H1 (cell line): ENCODE results near the gene RALA. TPM values are rescaled to one million over a fixed set of nuclear protein-coding genes. Genes with fewer than 3 reads are reported as not detected.

Experiments
- CTCF ChIA-PET: fragments of 300-600 bp; sonication (Branson Sonifier 250); formaldehyde crosslinking; loops from one replicate; lab custom pipeline; 2021; ENCODE audit not compliant: partially characterized antibody; lab: Charles Lee
- POLR2A ChIA-PET: fragments of 300-600 bp; sonication (Branson Sonifier 250); formaldehyde crosslinking; loops from one replicate; lab custom pipeline; 2021; ENCODE audit warnings: inconsistent platforms; ENCODE audit not compliant: partially characterized antibody; lab: Charles Lee
- DNase-seq, 2 experiments: peaks; one replicate each; pipeline versions ENCODE4 v3.0.0 to v3.0.0-alpha.2; 2010 to 2022; ENCODE audit warnings: low spot score in 2 of 2, low read depth in 1 of 2, mixed read lengths in 1 of 2
- FAIRE-seq: peaks from 2 replicates; lab custom pipeline; 2011; peaks lifted over from hg19 to GRCh38; lab: Jason Lieb, UNC
- H2AFZ ChIP-seq: 2 replicates; pipeline ENCODE4 v1.8.1; 2012; ENCODE audit warnings: low read length, inconsistent platforms
- H2AK5ac ChIP-seq: 2 replicates; pipeline ENCODE4 v1.6.1; 2013; ENCODE audit warnings: low read depth, low read length
- H2BK120ac ChIP-seq: replicated peaks from 2 replicates; pipeline ENCODE3; 2013; ENCODE audit warnings: low read depth, low read length, inconsistent platforms
- H2BK12ac ChIP-seq: 2 replicates; pipeline ENCODE4 v1.6.1; 2013; ENCODE audit warnings: low read depth, low read length
- H2BK15ac ChIP-seq: 2 replicates; pipeline ENCODE4 v1.6.1; 2013; ENCODE audit warnings: low read length
- H2BK20ac ChIP-seq: 2 replicates; pipeline ENCODE4 v1.6.1; 2013; ENCODE audit warnings: low read length
- H2BK5ac ChIP-seq: 2 replicates; pipeline ENCODE4 v1.6.1; 2013; ENCODE audit warnings: low read depth, low read length
- H3K14ac ChIP-seq: 2 replicates; pipeline ENCODE4 v1.6.1; 2013; ENCODE audit warnings: inconsistent platforms; ENCODE audit not compliant: insufficient read length
- H3K18ac ChIP-seq: 2 replicates; pipeline ENCODE4 v1.6.1; 2013; ENCODE audit warnings: low read length; ENCODE audit errors: extremely low read depth
- H3K23ac ChIP-seq: 2 replicates; pipeline ENCODE4 v1.6.1; 2013; ENCODE audit warnings: inconsistent platforms; ENCODE audit not compliant: insufficient read length
- H3K23me2 ChIP-seq: 2 replicates; pipeline ENCODE4 v1.6.1; 2013; ENCODE audit warnings: low read depth, low read length
- H3K27ac ChIP-seq: 2 replicates; pipeline ENCODE4 v1.6.1; 2011; ENCODE audit warnings: low read depth, low read length, inconsistent platforms
- H3K27me3 ChIP-seq, 4 experiments: replicated peaks in 1 of 4; 1 replicate in 1 of 4; 2 replicates in 3 of 4; pipeline versions ENCODE4 v1.6.1 to v1.8.1; 2011 to 2013; ENCODE audit warnings: low read length in 3 of 4, mild to moderate bottlenecking in 3 of 4, inconsistent platforms in 2 of 4, mixed read lengths in 2 of 4, moderate library complexity in 1 of 4; ENCODE audit not compliant: control insufficient read depth in 3 of 4, insufficient read depth in 3 of 4; ENCODE audit errors: extremely low read depth in 1 of 4
- H3K36me3 ChIP-seq, 4 experiments: 2 replicates each; pipeline versions ENCODE4 v1.6.1 to v1.8.1; 2011 to 2013; ENCODE audit warnings: mild to moderate bottlenecking in 4 of 4, low read length in 3 of 4, moderate library complexity in 2 of 4, control low read depth in 1 of 4, inconsistent platforms in 1 of 4; ENCODE audit not compliant: insufficient read depth in 4 of 4, control insufficient read depth in 2 of 4
- H3K4ac ChIP-seq: replicated peaks from 2 replicates; pipeline ENCODE3; 2013; ENCODE audit warnings: low read length, low read depth, mixed read lengths, inconsistent platforms; ENCODE audit not compliant: insufficient read length
- H3K4me1 ChIP-seq, 4 experiments: replicated peaks in 1 of 4; 1 replicate in 1 of 4; 2 replicates in 3 of 4; pipeline versions ENCODE4 v1.6.1 to v1.8.1; 2011 to 2013; ENCODE audit warnings: low read length in 3 of 4, inconsistent platforms in 2 of 4, mixed read lengths in 1 of 4; ENCODE audit not compliant: insufficient read depth in 4 of 4, control insufficient read depth in 3 of 4
- H3K4me2 ChIP-seq, 2 experiments: 2 replicates each; pipeline versions ENCODE4 v1.6.1 to v1.8.1; 2011 to 2013; ENCODE audit warnings: low read depth in 2 of 2, low read length in 2 of 2, control low read depth in 1 of 2, inconsistent platforms in 1 of 2, mild to moderate bottlenecking in 1 of 2; ENCODE audit not compliant: insufficient read depth in 1 of 2
- H3K4me3 ChIP-seq, 4 experiments: fragments of 200-600, 300-600 bp in 1 of 4; sonication (generic), shearing (Covaris generic), sonication (Bioruptor Twin) in 1 of 4; 2 replicates each; pipeline versions ENCODE4 v1.5.1 to v1.8.1; 2011 to 2016; ENCODE audit warnings: low read length in 4 of 4, low read depth in 3 of 4, control low read depth in 2 of 4, inconsistent platforms in 2 of 4, mild to moderate bottlenecking in 2 of 4, mixed read lengths in 1 of 4, moderate library complexity in 1 of 4; ENCODE audit not compliant: insufficient read depth in 2 of 4; ENCODE audit errors: extremely low read depth in 1 of 4
- H3K56ac ChIP-seq: replicated peaks from 2 replicates; pipeline ENCODE3; 2013; ENCODE audit warnings: low read depth, mild to moderate bottlenecking, mixed read lengths, low read length, inconsistent platforms; ENCODE audit not compliant: insufficient read length
- H3K79me1 ChIP-seq: 2 replicates; pipeline ENCODE4 v1.6.1; 2013; ENCODE audit warnings: low read depth, low read length, control low read depth
- H3K79me2 ChIP-seq, 2 experiments: 2 replicates each; pipeline versions ENCODE4 v1.6.1 to v1.8.1; 2012 to 2013; ENCODE audit warnings: low read length in 2 of 2, mild to moderate bottlenecking in 2 of 2, inconsistent platforms in 1 of 2; ENCODE audit not compliant: insufficient read depth in 2 of 2, control insufficient read depth in 1 of 2
- H3K9ac ChIP-seq, 4 experiments: replicated peaks in 1 of 4; 1 replicate in 1 of 4; 2 replicates in 3 of 4; pipeline versions ENCODE4 v1.6.1 to v1.8.1; 2011 to 2013; ENCODE audit warnings: low read depth in 3 of 4, low read length in 3 of 4, control low read depth in 2 of 4, mild to moderate bottlenecking in 2 of 4, moderate library complexity in 2 of 4, inconsistent platforms in 1 of 4; ENCODE audit errors: extremely low read depth in 1 of 4
- H3K9me3 ChIP-seq, 2 experiments: 2 replicates each; pipeline versions ENCODE4 v1.6.1 to v1.8.1; 2012 to 2013; ENCODE audit warnings: mild to moderate bottlenecking in 2 of 2, moderate library complexity in 2 of 2, control low read depth in 1 of 2, inconsistent platforms in 1 of 2, low read depth in 1 of 2, low read length in 1 of 2, mixed read lengths in 1 of 2; ENCODE audit not compliant: insufficient read depth in 2 of 2
- H4K20me1 ChIP-seq, 2 experiments: replicated peaks in 1 of 2; 2 replicates each; pipeline versions ENCODE3 to v1.8.1; 2011 to 2013; ENCODE audit warnings: inconsistent platforms in 2 of 2, low read length in 2 of 2, mild to moderate bottlenecking in 1 of 2; ENCODE audit not compliant: insufficient read depth in 2 of 2, control insufficient read depth in 1 of 2
- H4K5ac ChIP-seq: 2 replicates; pipeline ENCODE4 v1.6.1; 2013; ENCODE audit warnings: low read length, low read depth, mixed read lengths, inconsistent platforms; ENCODE audit not compliant: insufficient read length
- H4K8ac ChIP-seq: 2 replicates; pipeline ENCODE4 v1.8.0; 2013; ENCODE audit warnings: mild to moderate bottlenecking, moderate library complexity, low read length, inconsistent platforms; ENCODE audit not compliant: insufficient read depth; ENCODE audit errors: extremely low read depth
- H4K91ac ChIP-seq: replicated peaks from 2 replicates; pipeline ENCODE3; 2013; ENCODE audit warnings: low read length, mixed read lengths, inconsistent platforms; ENCODE audit not compliant: insufficient read length
- EZH2 ChIP-seq: fragments of 200-600 bp; sonication (generic); IDR thresholded peaks from 2 replicates; pipeline ENCODE4 v1.7.1; 2012; ENCODE audit warnings: low read depth, mild to moderate bottlenecking, moderate library complexity, low read length, inconsistent platforms; ENCODE audit not compliant: severe bottlenecking
- JUND ChIP-seq: IDR thresholded peaks from 2 replicates; pipeline ENCODE4 v1.6.1; 2011; ENCODE audit warnings: mild to moderate bottlenecking, improper control_type of control experiment, low read length
- NRF1 ChIP-seq: IDR thresholded peaks from 2 replicates; pipeline ENCODE4 v1.6.1; 2011; ENCODE audit warnings: mild to moderate bottlenecking, low read depth, low read length, improper control_type of control experiment
- POLR2A ChIP-seq, 2 experiments: IDR thresholded peaks; 1 replicate in 1 of 2; 2 replicates in 1 of 2; pipeline ENCODE4 v1.6.1; 2011; ENCODE audit warnings: low read depth in 2 of 2, low read length in 2 of 2, mild to moderate bottlenecking in 2 of 2; ENCODE audit errors: control extremely low read depth in 1 of 2
- RAD21 ChIP-seq, 2 experiments: IDR thresholded peaks in 1 of 2; conservative IDR thresholded peaks in 1 of 2; 2 replicates each; pipeline ENCODE4 v1.6.1; 2011; ENCODE audit warnings: low read depth in 2 of 2, low read length in 2 of 2, improper control_type of control experiment in 1 of 2, inconsistent platforms in 1 of 2, mild to moderate bottlenecking in 1 of 2, moderate library complexity in 1 of 2
- RBBP5 ChIP-seq: IDR thresholded peaks from 2 replicates; pipeline ENCODE4 v1.7.1; 2012; ENCODE audit warnings: low read depth, mild to moderate bottlenecking, inconsistent platforms, low read length, moderate library complexity, borderline replicate concordance
- SAP30 ChIP-seq: fragments of 300-600 bp; sonication (generic); IDR thresholded peaks from 2 replicates; pipeline ENCODE4 v1.7.1; 2012; ENCODE audit warnings: low read length, moderate library complexity, mild to moderate bottlenecking, inconsistent platforms; ENCODE audit not compliant: insufficient read depth, insufficient replicate concordance
- SIN3A ChIP-seq, 2 experiments: IDR thresholded peaks in 1 of 2; conservative IDR thresholded peaks in 1 of 2; 2 replicates each; pipeline ENCODE4 v1.6.1; 2011 to 2012; ENCODE audit warnings: low read length in 2 of 2, improper control_type of control experiment in 1 of 2, low read depth in 1 of 2, mild to moderate bottlenecking in 1 of 2
- SIRT6 ChIP-seq: IDR thresholded peaks from one replicate; pipeline ENCODE4 v1.7.1; 2012; ENCODE audit warnings: low read length, inconsistent platforms
- SIX5 ChIP-seq: IDR thresholded peaks from 2 replicates; pipeline ENCODE4 v1.6.1; 2011; ENCODE audit warnings: mild to moderate bottlenecking, low read depth, low read length
- SP2 ChIP-seq: IDR thresholded peaks from 2 replicates; pipeline ENCODE4 v1.6.1; 2012; ENCODE audit warnings: mild to moderate bottlenecking, low read length, inconsistent platforms
- TCF12 ChIP-seq: IDR thresholded peaks from 2 replicates; pipeline ENCODE4 v1.6.1; 2011; ENCODE audit warnings: low read depth, mild to moderate bottlenecking, low read length
- YY1 ChIP-seq: IDR thresholded peaks from 2 replicates; pipeline ENCODE4 v1.6.1; 2011; ENCODE audit warnings: low read depth, mild to moderate bottlenecking, low read length
- WGBS, 2 experiments: shearing (Covaris generic) in 1 of 2; methylation state at CpG; one replicate each; pipeline versions ENCODE4 v1.1.6 to v1.1.7; 2013 to 2015; ENCODE audit warnings: low lambda C conversion rate in 2 of 2, mixed read lengths in 2 of 2, inconsistent platforms in 1 of 2, low coverage in 1 of 2, missing lambda C conversion rate in 1 of 2; ENCODE audit not compliant: insufficient replicate concordance in 2 of 2, insufficient coverage in 1 of 2, insufficient read length in 1 of 2; ENCODE audit errors: extremely low coverage in 1 of 2, missing lambda C conversion rate in 1 of 2; 5-methylcytosine and 5-hydroxymethylcytosine counted together
- polyA plus RNA-seq, 7 experiments: library from polyadenylated mRNA; depleted of rRNA in 3 of 7; stranded (reverse) in 5 of 7; unstranded in 2 of 7; fragments of >200 nt in 5 of 7; fragments of 200-250 nt in 2 of 7; gene quantifications; 1 replicate in 5 of 7; 2 replicates in 1 of 7; 4 replicates in 1 of 7; pipeline versions ENCODE4 v1.2.1 to v1.2.3, GENCODE V29; 2011 to 2013; ENCODE audit warnings: missing spikeins in 2 of 7, mixed read lengths in 2 of 7
- total RNA-seq: library from RNA; stranded (reverse); fragmentation: NEBNext Ultra II Directional; extraction: Animal tissue kit (Norgen Biotek cat#: 25700); gene quantifications from 2 replicates; pipeline ENCODE4 v1.2.1, GENCODE V29; 2021

RALA gene
- total and polyA plus RNA-seq, 2 of the 8 experiments (the other 6 are each of a cell fraction or from before 2014, with no cell fraction given) = 24.1 to 72.8 TPM

DNA sequence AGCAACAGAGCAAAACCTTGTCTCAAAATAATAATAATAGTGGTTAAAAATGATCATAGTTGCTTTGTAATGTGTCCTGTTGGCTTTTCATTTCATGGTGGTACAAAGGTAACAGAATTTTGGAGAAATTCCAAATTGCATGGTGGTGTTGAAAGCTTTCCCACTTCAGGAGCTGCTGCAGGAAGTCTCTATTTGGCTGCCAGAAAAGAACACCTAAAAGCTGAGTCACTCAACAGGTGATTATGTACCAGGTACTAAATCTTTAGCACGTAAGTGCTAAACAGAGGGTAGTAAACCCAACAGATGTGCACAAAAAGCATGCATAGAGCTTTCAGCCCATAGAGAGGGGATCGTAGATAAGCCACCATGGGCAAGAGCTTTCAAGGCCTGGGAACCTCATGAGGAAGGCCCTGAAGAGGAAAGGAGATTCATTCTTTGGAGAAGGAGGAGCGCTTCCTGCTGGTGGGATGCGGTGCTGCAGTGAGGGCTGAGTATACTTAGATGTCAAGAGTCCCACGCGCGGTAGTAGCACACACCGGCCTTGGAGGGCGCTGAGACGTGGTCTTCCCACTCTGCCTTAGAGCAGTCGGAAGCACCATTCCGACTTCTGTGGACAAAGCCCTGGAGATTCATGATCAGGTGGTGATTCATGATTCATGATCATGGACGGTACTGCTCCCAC lies 118.7 kb downstream of the RALA start:
- Histone ChIP-seq H3K27ac (no peak overlapping the region), H3K36me3 (no peaks in the 10 kb centered on the region), H3K4ac (peak overlapping the region; percentile 21), H4K5ac (no peak overlapping the region), H2BK5ac (no peak overlapping the region), H3K79me1 (peaks cover 2% of the 10 kb centered on the region; the same call in 1 of the 2 replicates), H4K20me1 (no peaks in the 10 kb centered on the region), H4K8ac (peak overlapping the region; percentile 43; the same call in 1 of the 2 replicates), H3K79me2 (peaks cover 0 to 4% of the 10 kb centered on the region in 2 experiments; a peak in 1 of 4 replicates), H4K91ac (no peak overlapping the region), H3K4me2 (no peak overlapping the region), H2BK120ac (no peak overlapping the region), H3K9ac (no peak overlapping the region), H3K27me3 (no peaks in the 10 kb centered on the region), H3K4me1 (no peaks in the 10 kb centered on the region), H2BK12ac (no peak overlapping the region), H2AK5ac (0 out of 2 replicates have a peak overlapping the region, but pooled peaks have one; percentile 68), H2BK15ac (no peak overlapping the region), H3K23me2 (no peaks in the 10 kb centered on the region), H2AFZ (no peak overlapping the region), H3K14ac (no peak overlapping the region), H3K56ac (no peak overlapping the region), H3K23ac (no peak overlapping the region), H3K4me3 (no peak overlapping the region), H3K18ac (no peak overlapping the region), H2BK20ac (no peak overlapping the region), H3K9me3 (no peaks in the 10 kb centered on the region)
- WGBS, 2 experiments = 66% methylated on average over 13 of the region's 13 CpGs; no CpG with 5 or more reads in 1 of the 2 experiments
- POLR2A ChIA-PET = interaction anchor here (0.7 to 2.0 kb wide), 6 partner anchors 8 to 175 kb away, joined by 3 to 6 read pairs (median 4); partner anchors contain the start of gene RALA
- DNase-seq (peak; percentile 84 to 98), FAIRE-seq (peak; percentile 86)
- CTCF ChIA-PET = interaction anchor here (0.6 to 15.2 kb wide), 51 partner anchors 7 to 556 kb away, joined by 3 to 406 read pairs (median 4); partner anchors contain the start of genes CDK13 and RALA
- TF ChIP-seq SP2 (no peak), YY1 (peak; percentile 50; the same call in 1 of the 2 replicates), NRF1 (no peak), SAP30 (no peak), JUND (no peak), SIRT6 (no peak), EZH2 (no peak), TCF12 (no peak), RBBP5 (no peak), POLR2A (IDR thresholded peaks at IDR 0.05; ENCODE audit: control extremely low read depth in 1 of 2, low read depth in 2 of 2, low read length in 2 of 2) (no peak), RAD21 (IDR thresholded peaks at IDR 0.05 in 1 of 2, conservative IDR thresholded peaks at IDR 0.05 in 1 of 2; ENCODE audit: low read depth in 2 of 2, low read length in 2 of 2) (peak; percentile 93 to 94), SIX5 (no peak), SIN3A (conservative IDR thresholded peaks at IDR 0.05 in 1 of 2, IDR thresholded peaks at IDR 0.05 in 1 of 2; ENCODE audit: low read depth in 1 of 2, low read length in 2 of 2) (no peak)
